CD4-positive, alpha-beta T cell treated with Interleukin-6 at 100 ng/mL for 8 hours (primary cell): ENCODE measurements around the gene YIPF3.
"Not testable (repeated sequence)": the region's sequence is repeated elsewhere in the genome, so short reads cannot be mapped to it uniquely, and the experiment has no call there.

Source experiments
- DNase-seq: peaks from one replicate; pipeline ENCODE4 v3.0.0-alpha.2; 2020; ENCODE audit warnings: mixed read lengths, low spot score

YIPF3 gene

DNA sequence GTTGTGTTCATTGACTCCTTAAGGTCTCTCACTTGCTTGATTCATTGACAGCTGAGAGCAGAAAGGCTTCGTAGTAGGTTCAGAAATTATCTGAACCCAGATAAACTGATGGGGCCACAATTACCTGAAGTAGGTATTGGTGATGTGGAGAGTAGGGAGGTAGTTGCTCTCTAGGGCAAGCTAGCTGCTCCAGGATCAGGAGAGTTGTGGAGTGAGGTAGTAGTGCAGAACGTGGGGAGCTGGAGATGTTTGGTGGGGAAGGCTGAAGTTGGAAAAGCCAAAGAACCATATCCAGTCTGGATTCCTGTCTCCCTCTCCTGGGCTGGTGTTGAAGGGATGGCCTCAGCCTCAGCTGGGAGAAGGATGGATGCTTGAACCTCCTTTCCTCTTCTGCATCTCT lies 23.5 kb downstream of the YIPF3 start:
- DNase-seq = no peak

DNA sequence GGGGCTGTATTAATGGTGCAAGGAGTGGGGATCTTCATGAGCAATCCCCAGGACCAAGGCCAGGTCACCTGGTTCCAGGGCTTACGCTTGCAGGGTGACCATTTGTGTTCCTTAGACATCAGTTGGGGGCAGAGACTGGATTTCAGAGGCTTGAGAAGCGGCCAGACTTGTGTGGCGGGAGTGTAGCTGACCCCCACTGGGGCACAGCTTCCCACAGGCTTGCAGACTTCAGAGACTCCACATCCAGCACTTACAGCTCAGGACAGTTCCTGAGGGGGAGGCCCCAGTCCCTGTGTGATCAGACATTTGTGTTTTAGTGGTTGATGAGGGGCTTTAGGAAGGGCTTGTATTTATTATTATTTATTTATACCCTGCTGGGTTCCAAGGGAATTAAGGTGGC lies 24.1 kb downstream of the YIPF3 start:
- DNase-seq = no peak

DNA sequence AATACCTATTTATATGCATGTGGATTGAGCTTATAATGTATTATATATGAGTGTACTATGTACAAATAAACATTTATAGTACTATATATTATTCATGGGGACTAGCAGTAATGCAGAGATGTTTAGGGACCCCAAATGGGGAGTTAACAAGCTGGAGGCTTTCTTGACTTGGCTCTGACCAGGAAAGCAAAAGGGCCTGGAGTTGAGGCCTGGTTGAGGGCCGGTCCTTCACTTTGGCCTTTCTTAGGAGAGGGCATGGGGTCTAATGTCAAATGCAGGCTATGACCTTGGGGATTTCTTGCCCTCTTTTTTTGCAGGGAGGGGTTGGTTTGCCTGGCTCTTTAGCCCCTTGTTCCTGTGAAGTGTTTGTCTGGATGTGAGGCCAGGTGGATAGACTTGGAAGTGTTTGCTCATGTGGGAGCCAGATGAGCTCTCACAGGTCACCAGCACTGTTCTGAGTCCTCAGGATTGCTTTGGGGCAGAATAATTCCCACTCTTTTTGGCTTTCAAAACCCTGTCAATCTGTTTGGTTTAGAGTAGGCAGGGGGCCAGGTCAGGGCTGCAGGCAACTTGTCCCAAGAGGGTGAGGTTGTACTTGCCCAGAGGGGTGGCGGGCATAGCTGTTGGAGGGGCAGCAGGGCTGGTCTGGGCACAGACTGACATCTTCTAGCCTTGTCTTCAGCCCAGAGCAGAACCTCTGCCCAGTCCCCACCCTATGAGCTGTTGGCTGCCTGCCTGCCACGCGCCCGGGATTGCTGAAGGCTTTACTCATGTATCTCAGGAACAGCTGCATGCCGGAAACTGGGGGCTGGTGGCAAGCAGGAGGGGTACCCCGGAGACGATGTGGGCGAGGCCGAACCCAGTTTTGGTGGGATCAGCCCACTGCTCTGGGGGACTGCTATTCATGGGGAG lies 24.7 kb downstream of the YIPF3 start:
- no peak for DNase-seq

DNA sequence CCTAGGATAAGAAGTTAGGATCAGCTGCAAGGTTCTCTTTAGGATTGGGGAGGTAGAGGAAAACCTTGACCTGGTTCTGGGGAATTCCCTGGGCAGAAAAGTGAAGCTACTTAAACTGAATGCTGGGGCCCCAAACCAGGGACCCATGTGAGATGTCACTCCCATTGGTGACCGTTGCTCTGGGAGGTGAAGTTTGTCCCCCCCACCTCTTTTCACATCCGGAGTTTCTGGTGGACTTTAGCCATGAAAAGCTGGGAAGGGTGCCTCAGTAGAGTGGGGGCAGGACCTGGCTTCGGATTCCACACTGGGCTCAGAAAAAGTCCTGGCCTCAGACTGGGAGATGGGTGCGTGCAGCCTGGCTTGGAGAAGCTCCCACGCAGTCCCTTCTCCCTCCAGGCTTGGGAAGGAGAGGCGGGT lies 26.2 kb downstream of the YIPF3 start:
- DNase-seq = no peak

DNA sequence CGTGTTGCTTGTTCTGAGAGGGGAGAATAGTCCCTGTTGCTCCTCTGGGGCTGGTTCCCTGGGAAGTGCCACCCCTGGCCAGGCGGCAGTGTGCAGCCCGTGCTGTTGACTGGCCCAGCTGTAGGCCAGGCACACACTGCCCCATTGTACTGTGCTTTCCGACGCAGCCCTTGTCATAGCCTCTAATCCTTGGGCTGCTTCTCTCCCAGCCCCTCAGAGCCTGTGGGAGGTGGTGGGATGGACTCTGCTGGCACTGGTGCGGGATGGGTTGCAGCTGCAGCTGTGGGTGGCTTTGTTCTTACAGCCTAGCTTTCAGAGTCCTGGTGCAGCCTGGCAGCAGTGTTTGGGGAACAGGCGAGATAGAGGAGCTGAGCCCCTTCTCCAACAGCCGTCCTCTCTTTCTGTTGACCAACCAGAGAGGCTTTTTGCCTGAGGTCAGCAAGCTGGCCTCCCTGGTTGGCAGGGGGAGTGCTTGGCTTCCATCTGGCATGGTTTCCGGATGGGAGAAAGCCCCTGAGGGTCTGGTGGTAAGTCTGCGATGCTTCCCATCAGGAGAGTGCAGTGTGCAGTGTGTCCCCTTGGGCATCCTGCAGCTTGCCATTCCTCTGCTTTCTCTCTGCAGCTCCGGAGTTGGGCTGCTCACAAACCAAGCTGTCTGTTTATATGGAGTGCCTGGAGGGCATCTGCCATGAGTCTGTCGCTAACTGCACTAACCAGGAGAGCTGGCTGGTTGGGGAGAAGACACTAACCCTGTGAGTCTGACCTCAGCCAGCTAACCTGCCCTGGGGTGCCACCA lies 27.3 kb downstream of the YIPF3 start:
- DNase-seq = no peak

DNA sequence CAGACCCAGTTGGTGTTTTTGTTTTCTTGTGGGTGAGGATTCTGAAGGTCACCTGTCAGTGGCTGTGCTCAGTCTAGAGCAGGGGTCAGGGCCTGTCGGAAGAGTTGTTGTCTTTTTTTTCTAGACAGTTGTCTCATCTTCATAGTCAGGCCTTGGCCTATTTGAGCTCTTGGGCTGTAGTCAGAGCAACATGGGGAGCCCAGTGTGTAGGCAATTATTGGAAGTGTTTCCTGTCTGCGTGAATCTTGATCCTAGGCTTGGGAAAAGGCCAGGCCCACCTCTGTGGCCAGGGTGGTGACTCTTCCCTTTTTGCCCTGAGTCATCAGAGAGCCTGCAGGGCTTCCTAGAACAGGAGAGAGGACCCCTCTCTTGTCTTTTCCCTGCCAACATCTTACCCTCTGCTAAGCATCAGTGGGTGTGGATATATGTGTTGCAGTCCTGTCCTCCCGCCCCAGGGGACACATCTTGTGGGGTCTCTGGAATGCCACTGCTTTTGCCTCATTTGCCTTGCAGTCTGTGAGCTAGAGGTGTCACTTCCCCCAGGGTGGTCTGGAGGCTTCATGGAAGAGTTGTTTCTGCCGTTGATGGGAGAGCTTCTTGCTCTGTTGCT lies 28.0 kb downstream of the YIPF3 start:
- no peak for DNase-seq

DNA sequence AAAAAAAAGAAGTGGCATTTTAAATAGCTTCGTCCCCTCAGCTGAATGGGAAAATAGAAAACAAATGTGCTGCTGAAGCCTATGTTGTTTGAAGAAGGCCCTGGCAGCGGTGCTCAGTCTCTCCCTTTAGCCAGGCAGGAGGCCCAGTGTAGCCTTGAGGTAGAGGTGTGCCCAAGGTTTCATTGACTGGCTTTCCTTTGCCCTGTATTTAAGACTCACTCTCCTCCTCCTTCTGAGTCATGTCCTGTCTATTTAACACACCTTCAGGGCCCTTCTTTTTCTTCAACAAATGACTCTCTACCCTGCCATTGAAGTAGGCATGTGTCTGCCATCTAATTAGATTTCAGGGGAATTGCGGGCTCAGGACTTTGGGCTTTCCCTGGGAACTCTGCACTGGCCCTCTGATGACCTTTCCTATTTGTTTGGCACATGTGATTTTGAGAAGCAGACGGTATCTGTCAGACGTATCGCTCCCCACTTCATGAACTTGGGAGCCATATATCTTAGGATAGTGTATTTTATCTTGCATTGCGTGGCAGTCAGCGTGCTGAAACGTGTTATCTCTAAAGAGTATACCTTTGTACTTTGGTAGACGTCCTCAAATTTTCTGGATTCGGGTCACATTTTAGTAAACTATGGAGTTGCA lies 35.0 kb downstream of the YIPF3 start:
- no peak for DNase-seq

DNA sequence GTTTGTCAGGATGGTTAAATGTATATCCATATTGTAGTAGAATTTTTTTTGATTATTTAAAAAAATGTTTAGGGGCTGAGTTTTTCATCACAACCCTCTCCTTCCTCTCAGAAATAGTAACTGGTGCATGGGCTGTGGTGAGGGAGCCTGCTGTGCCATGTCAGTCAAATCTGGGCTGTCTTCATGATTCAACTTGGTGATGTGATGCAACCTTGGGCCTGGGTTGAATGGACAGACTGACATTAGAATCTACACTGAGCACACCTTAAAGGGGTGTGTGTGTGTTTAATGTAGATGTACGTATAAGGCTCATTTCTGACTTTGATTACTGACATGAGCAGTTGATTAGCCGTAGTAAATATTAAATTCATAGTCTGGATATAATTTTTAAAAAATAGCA lies 35.7 kb downstream of the YIPF3 start:
- no peak for DNase-seq

DNA sequence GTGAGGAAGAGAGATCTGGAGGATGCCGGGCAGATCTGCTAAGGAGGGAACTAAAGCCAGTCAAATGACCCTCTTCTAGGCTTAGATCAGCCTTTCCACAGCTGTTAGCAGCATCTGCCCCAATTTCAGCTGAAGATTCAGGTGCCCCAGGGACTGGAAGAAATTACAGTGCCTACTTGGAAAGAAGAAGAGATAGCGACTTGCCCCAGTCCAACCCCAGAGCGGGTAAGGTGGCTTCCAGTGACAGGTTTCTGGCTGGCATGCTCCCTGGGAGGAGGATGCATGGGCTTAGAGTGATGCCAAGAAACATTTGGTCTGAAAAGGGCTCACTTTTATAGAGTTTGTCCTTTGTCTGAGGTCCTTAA lies 38.7 kb downstream of the YIPF3 start:
- no peak for DNase-seq

DNA sequence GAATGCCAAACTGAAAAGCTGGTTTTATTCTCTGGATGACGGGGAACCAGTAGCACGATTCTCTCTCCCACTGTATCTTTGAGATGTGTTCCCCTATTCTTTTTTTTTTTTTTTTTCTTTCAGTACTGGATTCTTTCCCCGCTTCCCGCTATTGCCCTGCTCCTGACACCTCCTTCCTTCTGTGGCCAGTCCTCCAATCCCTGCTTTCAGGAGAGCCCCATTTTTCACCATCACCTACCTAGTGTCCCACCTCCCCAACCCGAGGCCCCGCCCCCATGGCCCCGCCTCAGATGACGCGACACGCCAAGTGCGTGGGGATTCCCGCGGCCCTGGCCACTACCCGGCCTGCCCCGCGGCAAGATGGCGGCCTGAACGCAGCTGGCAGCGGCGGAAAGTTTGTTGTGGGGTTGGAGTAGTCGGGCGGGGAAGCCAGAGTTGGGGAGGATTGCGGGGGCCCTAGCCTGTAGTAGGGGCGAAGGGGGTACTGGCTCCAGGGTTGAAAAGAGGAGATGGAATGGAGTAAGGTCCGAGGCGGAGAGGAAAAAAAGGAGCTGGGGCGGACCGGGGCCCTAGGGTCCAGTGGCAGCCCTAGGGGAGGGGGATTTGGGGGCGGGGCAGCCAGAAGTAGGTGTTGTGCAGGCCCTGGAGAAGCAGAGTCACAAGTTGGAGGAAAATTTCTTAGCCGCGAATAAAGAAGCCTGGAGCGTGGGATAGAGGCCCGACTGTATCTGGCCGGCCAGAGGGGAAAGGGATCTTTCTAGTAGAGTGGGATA lies 39.3 kb downstream of the YIPF3 start, which contains the start of gene TJAP1:
Gene TJAP1, plus strand, starts transcription at position 336 of the 773 bp plus-strand sequence. CDS start 21,432 bp downstream, outside the sequence.
- DNase-seq = peak; percentile 93

DNA sequence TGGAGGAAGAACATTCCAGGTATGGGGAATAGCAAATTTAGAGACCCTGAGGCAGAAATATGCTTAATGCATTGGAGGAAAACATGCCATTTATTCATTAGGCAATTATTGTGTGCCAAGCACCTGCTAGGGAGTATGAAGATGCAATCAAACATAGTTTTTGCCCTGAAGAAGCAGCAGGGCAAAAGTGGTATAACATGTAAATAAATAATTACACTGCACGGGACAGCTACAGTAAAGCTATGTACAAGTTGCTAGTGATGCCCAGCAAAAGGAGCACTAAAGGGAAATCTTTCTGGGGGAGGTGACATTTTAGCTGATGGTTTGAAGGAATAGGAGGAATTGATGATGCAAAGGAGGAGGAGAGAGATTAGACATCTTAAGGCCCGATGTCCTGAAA lies 40.0 kb downstream of the YIPF3 start:
- DNase-seq = no peak

DNA sequence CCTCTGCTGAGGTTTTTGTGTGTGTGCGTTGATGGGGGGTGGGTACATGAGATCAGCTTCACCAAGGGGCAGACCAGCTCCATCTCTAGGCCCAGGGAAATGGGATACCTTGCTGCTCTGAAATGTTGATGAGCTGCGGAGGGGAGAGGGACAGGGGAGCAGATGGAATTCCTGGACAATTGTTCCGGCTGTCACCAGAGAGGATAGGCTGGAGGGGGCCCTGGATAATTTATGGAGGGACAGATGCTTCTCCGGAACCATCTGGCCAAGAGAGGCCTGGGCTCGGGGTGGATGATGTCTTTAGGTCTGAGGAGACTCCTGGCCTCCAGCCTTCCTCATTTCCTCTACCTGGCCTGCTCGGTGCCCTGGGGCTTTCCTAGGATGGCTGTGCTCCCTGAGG lies 41.2 kb downstream of the YIPF3 start:
- no peak for DNase-seq

DNA sequence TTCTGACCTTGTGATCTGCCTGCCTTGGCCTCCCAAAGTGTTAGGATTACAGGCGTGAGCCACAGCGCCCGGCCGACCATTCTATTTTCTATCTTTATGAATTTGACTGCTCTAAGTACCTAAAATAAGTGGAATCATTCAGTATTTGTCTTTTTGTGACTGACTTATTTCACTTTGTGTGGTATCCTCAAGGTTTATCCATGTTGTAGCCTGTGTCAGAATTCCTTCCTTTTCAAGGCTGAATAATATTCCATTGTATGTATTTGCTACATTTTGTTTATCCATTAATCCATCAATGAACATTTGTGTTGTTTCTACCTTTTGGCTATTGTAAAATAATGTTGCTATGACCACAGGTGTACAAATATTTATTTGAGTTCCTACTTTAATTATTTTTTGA lies 44.2 kb downstream of the YIPF3 start:
- no peak for DNase-seq

DNA sequence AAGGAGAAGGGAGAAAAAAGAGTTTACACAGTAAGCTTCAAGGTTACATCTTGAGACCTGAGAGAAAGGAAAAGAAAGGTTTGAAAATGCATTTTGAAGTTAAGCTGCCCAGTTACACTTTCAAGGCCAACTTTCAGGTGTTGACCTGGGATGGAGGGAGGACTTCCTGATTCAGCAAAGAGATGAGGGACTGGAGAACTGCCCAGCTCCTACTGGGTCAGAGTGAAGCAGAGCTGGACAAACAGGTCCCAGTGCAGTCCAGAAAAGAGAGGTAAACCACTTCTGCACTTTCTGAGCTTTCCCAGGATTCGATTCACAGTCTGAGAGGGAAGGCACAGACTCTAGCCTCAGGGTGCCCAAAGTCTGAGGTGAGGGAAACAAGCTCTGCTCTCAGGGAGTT lies 45.3 kb downstream of the YIPF3 start:
- no peak for DNase-seq

DNA sequence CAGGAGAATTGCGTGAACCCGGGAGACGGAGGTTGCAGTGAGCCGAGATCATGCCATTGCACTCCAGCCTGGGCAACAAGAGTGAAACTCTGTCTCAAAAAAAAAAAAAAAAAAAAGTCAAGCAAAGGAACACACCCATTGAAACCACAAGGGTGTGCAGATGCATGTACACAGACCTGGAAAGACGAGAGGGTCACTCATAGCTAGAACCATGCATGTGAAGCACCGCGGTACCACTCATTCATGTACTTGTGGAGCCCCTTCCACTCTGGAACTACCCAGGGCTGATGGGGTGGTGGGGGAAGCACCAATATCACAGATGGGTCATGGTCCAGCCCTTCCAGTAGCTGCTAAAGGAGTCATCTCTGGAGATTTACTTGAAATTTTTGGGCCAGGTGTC lies 46.8 kb downstream of the YIPF3 start:
- no peak for DNase-seq

DNA sequence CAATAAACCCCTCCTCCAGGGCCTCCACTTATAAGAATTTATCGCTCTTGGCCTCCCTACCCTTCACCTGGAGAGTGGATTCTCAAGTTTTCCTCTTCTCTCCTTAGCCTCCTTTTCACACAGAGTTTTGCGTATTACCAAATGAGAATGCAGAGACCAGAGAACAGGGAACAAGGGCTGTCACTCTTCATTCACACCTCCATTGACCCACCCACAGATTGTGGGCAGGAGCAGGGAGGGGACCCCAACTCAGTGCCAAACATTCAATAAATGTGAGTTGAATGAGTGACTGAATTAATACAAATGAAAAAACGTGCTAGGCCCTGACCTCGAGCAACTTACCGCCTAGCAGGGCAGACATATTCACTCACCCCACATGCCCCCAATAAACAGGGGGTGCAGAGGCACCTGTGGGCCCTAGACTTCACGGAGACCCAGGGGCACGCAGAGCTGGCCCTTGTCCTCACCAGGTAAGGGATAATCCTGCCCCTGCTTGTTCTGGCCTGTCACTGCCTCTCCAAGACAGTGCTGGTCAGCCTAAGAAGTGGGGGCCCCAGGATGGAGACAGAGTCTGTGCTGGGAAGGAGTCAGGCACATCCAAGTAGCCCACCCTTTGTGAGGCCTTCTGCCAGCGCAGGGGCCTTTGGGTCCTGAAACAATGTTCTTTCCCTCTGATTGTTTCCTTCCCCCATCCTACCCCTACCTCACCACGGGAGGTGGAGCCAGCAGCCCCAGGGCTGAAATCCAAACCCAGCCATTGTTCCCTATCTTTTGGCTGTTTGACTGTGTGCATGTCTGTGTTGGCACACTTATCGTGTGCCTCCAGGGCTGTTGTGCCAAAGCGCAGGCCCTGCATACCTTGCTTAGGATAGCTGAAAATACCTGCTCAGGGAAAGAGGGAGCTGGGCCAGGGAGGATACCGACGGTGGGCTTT lies 47.7 kb downstream of the YIPF3 start:
- DNase-seq = no peak

DNA sequence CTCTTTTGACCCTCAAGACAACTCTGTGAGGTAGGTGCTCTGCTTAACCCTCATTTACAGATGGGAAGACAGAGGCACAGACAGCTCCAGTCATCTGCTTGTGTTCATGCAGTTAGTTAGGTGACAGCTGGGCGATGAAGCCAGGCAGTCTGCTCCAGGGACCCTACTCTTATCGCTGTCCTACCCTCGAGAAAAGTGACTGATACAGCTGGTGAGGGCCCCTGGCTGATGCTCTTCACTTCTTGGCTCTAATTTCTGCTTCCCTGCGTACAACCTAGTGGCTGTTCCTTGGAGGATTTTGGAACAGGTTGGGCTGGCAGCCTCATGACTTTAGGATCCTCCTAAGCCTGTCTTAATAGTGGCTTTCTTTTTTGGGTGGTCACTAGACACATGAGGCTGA lies 48.5 kb downstream of the YIPF3 start:
- no peak for DNase-seq

DNA sequence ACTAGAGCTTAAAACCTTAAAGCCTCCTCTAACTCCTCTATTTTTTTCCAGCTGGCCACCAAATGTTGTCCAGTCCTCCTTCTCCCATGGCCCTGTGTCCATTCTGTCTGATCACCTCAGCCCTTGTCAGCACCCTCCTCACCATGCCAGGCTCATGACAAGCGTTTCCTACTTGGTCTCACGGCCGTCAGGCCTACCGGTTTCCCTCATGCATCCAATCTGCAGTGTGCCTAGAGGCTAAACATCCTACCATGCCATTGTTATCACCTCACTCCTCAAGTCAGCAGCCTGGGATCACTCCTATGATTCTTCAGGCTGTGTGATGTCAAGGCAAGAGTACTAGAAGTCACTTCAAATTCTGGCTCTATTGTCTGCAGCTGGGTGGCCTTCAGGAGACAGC lies 49.0 kb downstream of the YIPF3 start:
- DNase-seq = no peak

DNA sequence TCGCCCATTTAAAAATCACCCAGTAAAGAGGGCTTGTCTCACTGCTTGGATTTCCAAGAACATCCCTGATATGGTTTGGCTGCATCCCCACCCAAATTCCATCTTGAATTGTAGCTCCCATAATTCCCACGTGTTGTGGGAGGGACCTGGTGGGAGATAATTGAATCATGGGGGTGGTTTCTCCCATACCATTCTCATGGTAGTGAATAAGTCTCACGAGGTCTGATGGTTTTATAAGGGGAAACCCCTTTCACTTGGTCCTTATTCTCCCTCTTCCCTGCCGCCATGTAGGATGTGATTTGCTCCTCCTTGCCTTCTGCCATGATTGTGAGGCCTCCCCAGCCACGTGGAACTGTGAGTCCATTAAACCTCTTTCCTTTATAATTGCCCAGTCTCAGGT lies 49.5 kb downstream of the YIPF3 start:
- not testable (repeated sequence) for DNase-seq

DNA sequence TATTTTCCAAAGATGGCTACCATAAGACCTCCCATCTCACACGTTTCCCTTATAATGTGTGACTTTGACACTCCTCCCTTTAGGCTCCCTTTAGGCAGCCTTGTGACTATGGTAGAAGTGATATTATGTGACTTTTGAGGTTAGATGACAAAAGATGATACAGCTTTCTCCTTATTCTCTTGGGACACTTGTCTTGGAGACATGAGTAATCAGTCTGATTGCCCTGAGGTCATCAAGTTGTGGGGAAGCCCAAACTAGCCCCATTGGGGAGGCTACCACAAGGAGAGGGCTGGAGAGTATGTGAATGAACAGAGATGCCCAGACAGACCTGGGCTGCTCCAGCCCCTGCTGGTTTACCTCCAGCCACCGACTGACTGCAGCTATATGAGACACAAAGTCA lies 50.8 kb downstream of the YIPF3 start:
- DNase-seq = no peak
